Psoas muscle (tissue), 8 donors: ENCODE results near the gene TSSC4. TPM values are rescaled to one million over a fixed set of nuclear protein-coding genes. Genes with fewer than 3 reads are reported as not detected.

Experiments
- ATAC-seq, 4 donors: fragments of 200-7000 bp; cut with Tn5 transposase; one replicate each; pipeline ENCODE4 v1.9.1; 2020; ENCODE audit warnings: moderate library complexity in 3 of 4, mild to moderate bottlenecking in 2 of 4
- DNase-seq, 2 donors: peaks; one replicate each; pipeline ENCODE4 v3.0.0-alpha.2; 2020
- H3K27ac ChIP-seq: fragments of 200-600 bp; one replicate; pipeline ENCODE4 v1.8.0; 2022
- H3K27me3 ChIP-seq, 3 donors: fragments of 200-600 bp in 1 of 3; one replicate each; pipeline versions ENCODE4 v1.6.1 to v1.8.0; 2013 to 2022; ENCODE audit warnings: low read length in 2 of 3, mild to moderate bottlenecking in 2 of 3, moderate library complexity in 1 of 3; ENCODE audit not compliant: insufficient read depth in 3 of 3
- H3K36me3 ChIP-seq, 2 donors: fragments of 200-600 bp in 1 of 2; one replicate each; pipeline versions ENCODE4 v1.6.1 to v1.8.0; 2013 to 2022; ENCODE audit warnings: low read depth in 1 of 2, mild to moderate bottlenecking in 1 of 2, moderate library complexity in 1 of 2; ENCODE audit not compliant: insufficient read depth in 1 of 2
- H3K4me1 ChIP-seq: fragments of 200-600 bp; one replicate; pipeline ENCODE4 v1.8.0; 2022
- H3K4me3 ChIP-seq: fragments of 200-600 bp; one replicate; pipeline ENCODE4 v1.8.0; 2022; ENCODE audit warnings: mild to moderate bottlenecking
- H3K9me3 ChIP-seq: fragments of 200-600 bp; one replicate; pipeline ENCODE4 v1.8.0; 2022
- CTCF ChIP-seq: fragments of 200-600 bp; IDR thresholded peaks from one replicate; pipeline ENCODE4 v1.8.0; 2022; ENCODE audit warnings: antibody characterized with exemption
- WGBS, 3 donors: extraction: QIAGEN DNeasy Blood & Tissue Kit; methylation state at CpG; one replicate each; pipeline versions ENCODE4 v1.1.6 to v1.1.7; 2013; 5-methylcytosine and 5-hydroxymethylcytosine counted together
- intact Hi-C, 2 donors: fragments of 100-400 bp; cut with DNase I; formaldehyde crosslinking; loops; one replicate each; pipeline versions ENCODE4 v1.11.0 to v1.14.2; 2022
- polyA plus RNA-seq, 3 donors: library from polyadenylated mRNA; stranded (reverse); fragments of 200-250 nt; gene quantifications; one replicate each; pipeline ENCODE4 v1.2.3, GENCODE V29; 2013
- total RNA-seq, 4 donors: library from RNA; stranded (reverse); fragmentation: NEBNext Ultra II Directional in 2 of 4; extraction: Animal tissue kit (Norgen Biotek cat#: 25700) in 2 of 4; gene quantifications; one replicate each; pipeline versions ENCODE4 v1.2.1 to v1.2.4, GENCODE V29; 2021 to 2023
- donor health status: healthy with polysubstance abuse.
- donor health status: DM: no; HTN: no; CAD: no; lungs with moderate emphysema.
- donor health status: Bipolar disorder and iron deficiency.
- donor health status: healthy.
- donor health status: DM: yes; HTN: yes; CAD: no.
- donor health status: DM: no; HTN: no; CAD: no.
- donor health status: DM: no; HTN: no; CAD: no.
- donor health status: DM: yes; HTN: yes; CAD: no.

TSSC4 gene
- total and polyA plus RNA-seq, 7 donors, result 43.4 to 114 (median 65.5) TPM

- WGBS, 3 donors, result 81 to 86% (median 85%) methylated on average over 8 of the region's 8 CpGs
- peaks cover 0 to 58% of the 10 kb centered on the region in 2 donors for H3K36me3 ChIP-seq
- no peak for TF ChIP-seq CTCF
- no peak overlapping the region for H3K27ac ChIP-seq
- no peaks in the 10 kb centered on the region for H3K27me3 ChIP-seq
- ATAC-seq (no peak), DNase-seq (no peak)
- H3K4me1 ChIP-seq, result peaks cover 21% of the 10 kb centered on the region
- intact Hi-C loops, result no loop called here
- H3K4me3 ChIP-seq, result no peak overlapping the region
- H3K9me3 ChIP-seq, result no peaks in the 10 kb centered on the region
These were observed 5.8 kb upstream of the TSSC4 start for GRCh38 chr11:2394818-2395105.

- DNase-seq (no peak), ATAC-seq (no peak)
- Histone ChIP-seq H3K4me3 (no peak overlapping the region), H3K4me1 (peaks cover 16% of the 10 kb centered on the region), H3K27ac (no peak overlapping the region), H3K36me3 (peaks cover 0 to 58% of the 10 kb centered on the region in 2 donors), H3K9me3 (no peaks in the 10 kb centered on the region), H3K27me3 (no peaks in the 10 kb centered on the region)
- intact Hi-C loops, result no loop called here
- no peak for TF ChIP-seq CTCF
- 83 to 88% (median 87%) methylated on average over 22 to 26 of the region's 26 CpGs for WGBS, 3 donors
These were observed 5.3 kb upstream of the TSSC4 start for GRCh38 chr11:2395211-2395730.

- peaks cover 0 to 58% of the 10 kb centered on the region in 2 donors for H3K36me3 ChIP-seq
- no peaks in the 10 kb centered on the region for H3K9me3 ChIP-seq
- H3K4me3 ChIP-seq, result no peak overlapping the region
- TF ChIP-seq CTCF, result no peak
- H3K27ac ChIP-seq, result no peak overlapping the region
- H3K27me3 ChIP-seq, result no peaks in the 10 kb centered on the region
- ATAC-seq (no peak), DNase-seq (no peak)
- intact Hi-C loops, result no loop called here
- WGBS, 3 donors, result 87 to 91% (median 88%) methylated on average over 17 of the region's 17 CpGs
- H3K4me1 ChIP-seq, result peaks cover 12% of the 10 kb centered on the region
These were observed 4.7 kb upstream of the TSSC4 start for GRCh38 chr11:2395856-2396255.

- no peaks in the 10 kb centered on the region for H3K27me3 ChIP-seq
- intact Hi-C loops, result no loop called here
- H3K9me3 ChIP-seq, result no peaks in the 10 kb centered on the region
- no peak overlapping the region for H3K4me3 ChIP-seq
- no peak for TF ChIP-seq CTCF
- DNase-seq (no peak), ATAC-seq (no peak)
- WGBS, 3 donors, result 85 to 90% (median 88%) methylated on average over 26 of the region's 26 CpGs
- no peak overlapping the region for H3K27ac ChIP-seq
- peaks cover 15% of the 10 kb centered on the region for H3K4me1 ChIP-seq
- peaks cover 0 to 52% of the 10 kb centered on the region in 2 donors for H3K36me3 ChIP-seq
These were observed 4.1 kb upstream of the TSSC4 start for GRCh38 chr11:2396471-2396870.

GRCh38 chr11:2397005-2397404, 3.5 kb upstream of the TSSC4 start:
- WGBS, 3 donors, result 81 to 89% (median 87%) methylated on average over 12 of the region's 12 CpGs
- H3K36me3 ChIP-seq, result peaks cover 0 to 46% of the 10 kb centered on the region in 2 donors
- DNase-seq (no peak), ATAC-seq (no peak)
- no peak overlapping the region for H3K27ac ChIP-seq
- intact Hi-C loops, result no loop called here
- peaks cover 21% of the 10 kb centered on the region for H3K4me1 ChIP-seq
- TF ChIP-seq CTCF, result no peak
- H3K27me3 ChIP-seq, result no peaks in the 10 kb centered on the region
- no peaks in the 10 kb centered on the region for H3K9me3 ChIP-seq
- H3K4me3 ChIP-seq, result no peak overlapping the region
